Stimulated activated CD4-positive, alpha-beta T cell treated with anti-CD3 and anti-CD28 coated beads, Interleukin-1b, Interleukin-23, amount 100 ng/mL, for 24 hours (primary cell): Measurements from ENCODE around the gene ECD.
"Not testable (repeated sequence)": the region's sequence is repeated elsewhere in the genome, so short reads cannot be mapped to it uniquely, and the experiment has no call there.

Experiments used
- DNase-seq, 4 experiments: peaks; one replicate each; pipeline ENCODE4 v3.0.0-alpha.2; 2020; ENCODE audit warnings: low read depth in 4 of 4, low spot score in 1 of 4

Gene ECD

DNA sequence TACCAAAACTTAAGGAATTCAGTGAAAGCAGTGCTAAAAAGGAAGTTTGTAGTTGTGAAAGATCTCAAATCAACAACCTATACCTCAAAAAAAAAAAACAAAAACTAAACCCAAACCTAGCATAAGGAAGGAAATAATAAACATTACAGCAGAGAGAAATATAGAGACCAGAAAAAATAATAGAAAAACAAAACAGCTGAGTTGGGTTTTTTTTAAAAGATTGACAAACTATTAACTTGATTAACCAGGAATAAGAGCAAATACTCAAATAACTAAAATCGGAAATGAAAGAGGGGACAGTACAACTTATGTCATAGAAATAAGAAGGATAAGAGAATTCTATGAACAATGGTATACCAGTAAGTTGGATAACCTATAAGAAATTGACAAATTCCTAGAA lies 6.7 kb downstream of the ECD start:
- DNase-seq: no peak

DNA sequence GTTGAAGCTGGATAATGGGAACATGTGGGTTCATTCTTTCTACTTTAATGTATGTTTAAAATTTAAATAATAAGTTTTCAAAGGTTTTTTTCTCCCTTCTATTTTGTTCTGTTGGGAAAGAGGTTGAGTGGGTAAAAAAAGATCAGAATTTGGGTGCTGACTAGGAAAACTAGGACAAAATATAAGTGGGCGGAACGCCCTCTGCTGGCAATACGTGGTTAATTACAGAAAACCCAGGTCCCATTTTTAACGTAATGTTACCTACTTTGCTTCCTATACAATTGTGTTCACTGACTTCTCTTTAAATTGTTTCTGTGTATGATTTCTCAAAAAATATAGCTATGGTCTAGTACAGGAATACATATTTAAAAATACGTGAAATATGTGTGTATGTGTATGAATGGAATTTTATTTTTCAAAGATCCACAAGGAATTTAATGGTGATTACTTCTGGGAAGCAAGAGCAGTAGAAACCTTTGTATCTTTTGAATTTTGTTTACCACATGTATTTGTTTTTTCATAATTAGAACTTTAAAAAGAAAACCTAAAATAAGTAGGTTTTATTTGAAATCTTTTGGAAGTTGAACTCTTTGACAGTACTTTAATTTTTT lies 8.7 kb downstream of the ECD start:
- peak in 3 of 4 experiments; percentile 12 to 23 (median 13) for DNase-seq

DNA sequence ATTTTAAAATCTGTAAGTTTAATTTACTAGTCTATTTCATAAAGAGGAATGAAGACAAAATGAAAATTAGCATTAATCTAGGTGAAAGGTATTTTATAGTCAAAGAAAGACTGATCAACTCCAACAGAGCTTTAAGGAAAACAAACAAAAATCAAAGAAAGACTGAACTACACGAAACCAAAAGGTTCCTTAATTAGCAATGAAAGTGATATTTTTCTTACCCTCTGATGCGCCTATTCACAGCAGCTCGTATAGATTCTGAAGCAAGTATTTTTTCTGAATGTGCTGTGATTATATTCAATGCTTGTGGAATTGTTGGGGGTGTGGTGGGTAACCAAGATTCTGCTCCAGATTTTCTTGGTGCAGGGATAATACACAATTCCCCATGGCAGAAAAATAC lies 11.8 kb downstream of the ECD start:
- DNase-seq: no peak

- DNase-seq: no peak
These were observed 15.8 kb downstream of the ECD start for GRCh38 chr10:73152009-73152408.

DNA sequence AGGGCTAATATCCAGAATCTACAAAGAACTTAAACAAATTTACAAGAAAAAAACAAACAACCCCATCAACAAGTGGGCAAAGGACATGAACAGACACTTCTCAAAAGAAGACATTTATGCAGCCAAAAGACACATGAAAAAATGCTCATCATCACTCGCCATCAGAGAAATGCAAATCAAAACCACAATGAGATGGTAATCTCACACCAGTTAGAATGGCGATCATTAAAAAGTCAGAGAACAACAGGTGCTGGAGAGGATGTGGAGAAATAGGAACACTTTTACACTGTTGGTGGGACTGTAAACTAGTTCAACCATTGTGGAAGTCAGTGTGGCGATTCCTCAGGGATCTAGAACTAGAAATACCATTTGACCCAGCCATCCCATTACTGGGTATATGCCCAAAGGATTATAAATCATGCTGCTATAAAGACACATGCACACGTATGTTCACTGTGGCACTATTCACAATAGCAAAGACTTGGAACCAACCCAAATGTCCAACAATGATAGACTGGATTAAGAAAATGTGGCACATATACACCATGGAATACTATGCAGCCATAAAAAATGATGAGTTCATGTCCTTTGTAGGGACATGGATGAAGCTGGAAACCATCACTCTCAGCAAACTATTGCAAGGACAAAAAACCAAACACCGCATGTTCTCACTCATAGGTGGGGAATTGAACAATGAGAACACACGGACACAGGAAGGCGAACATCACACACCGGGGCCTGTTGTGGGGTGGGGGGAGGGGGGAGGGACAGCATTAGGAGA lies 17.0 kb downstream of the ECD start:
- not testable (repeated sequence) for DNase-seq

DNA sequence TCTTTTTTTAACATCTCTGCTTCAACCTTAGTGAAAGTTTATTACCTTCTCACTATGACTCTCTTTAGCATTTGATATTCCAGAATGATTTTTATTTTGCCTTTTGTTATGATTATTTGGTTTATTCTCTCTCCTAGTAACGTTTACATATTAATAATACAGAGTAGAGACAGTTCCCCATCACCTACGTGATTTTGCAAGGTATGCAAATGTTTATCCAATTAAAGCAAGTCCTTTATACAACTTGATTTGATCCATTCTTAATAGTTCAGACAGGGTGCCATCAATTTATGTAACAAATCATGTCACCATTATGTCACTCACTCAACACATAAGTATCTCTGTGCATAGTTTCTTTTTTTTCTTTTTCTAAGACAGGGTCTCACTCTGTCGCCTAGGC lies 26.2 kb downstream of the ECD start:
- DNase-seq: no peak

DNA sequence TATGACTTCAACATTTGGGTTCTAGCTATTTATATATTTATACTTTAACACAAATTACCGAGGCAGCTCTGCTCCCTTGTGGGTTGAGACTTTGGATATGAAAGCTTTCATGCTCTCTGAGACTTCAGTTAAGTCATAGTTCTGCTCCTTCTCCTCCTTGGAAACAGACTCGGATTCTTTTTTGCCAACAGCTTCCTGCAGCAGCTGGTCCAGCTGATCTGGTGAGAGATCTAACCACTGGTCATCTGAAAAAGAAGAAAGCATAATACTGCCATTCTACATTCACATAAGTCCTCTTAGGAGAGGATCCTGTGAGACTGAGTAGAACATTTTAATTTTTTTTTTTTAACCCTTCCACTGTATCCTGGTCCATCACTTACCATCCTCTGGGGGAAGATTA lies 28.6 kb downstream of the ECD start:
- DNase-seq: no peak

GRCh38 chr10:73136627-73137026 lies 31.2 kb downstream of the ECD start:
- no peak for DNase-seq

GRCh38 chr10:73134727-73135126 lies 33.1 kb downstream of the ECD start:
- no peak for DNase-seq

DNA sequence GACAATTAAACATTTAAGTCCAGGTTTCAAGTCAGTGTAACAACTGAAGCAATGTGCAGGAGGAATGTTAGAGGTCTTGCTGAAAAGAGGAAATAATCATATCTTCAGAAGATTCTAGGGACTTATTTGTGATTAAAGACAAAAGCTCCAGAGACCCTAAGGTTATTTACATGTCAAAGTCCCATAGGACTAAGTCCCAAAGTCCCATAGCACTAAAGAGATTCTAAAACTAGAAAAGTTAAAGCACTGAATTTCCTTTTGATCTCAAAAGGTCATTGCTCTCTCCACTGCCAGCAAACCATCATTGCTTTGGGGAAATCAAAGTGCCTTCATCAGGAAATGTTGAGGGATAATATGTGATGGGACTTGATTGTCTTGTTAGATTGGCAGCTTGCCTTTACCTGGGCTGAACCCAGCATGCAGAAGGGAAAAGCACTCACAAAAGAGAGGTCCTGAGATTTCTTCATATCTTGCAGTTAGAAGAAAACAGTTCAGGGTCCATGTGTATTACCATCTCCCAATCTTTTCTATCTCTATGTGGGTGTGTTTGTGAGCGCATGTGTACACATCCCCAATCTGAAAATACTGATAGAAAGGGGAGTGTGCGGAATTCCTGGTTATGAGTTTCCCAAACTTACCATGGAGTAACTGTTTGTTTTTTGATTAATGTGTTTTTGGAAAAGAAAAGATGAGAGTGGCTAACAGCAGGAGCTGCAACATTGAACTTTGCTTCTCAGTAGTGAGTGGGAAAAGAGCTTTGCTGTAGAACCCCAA lies 35.7 kb downstream of the ECD start:
- no peak for DNase-seq

GRCh38 chr10:73131301-73131700 lies 36.5 kb downstream of the ECD start:
- DNase-seq: no peak

GRCh38 chr10:73126343-73126742 lies 41.5 kb downstream of the ECD start:
- DNase-seq: no peak

- DNase-seq: no peak
These were observed 47.9 kb downstream of the ECD start for GRCh38 chr10:73119952-73120351.

DNA sequence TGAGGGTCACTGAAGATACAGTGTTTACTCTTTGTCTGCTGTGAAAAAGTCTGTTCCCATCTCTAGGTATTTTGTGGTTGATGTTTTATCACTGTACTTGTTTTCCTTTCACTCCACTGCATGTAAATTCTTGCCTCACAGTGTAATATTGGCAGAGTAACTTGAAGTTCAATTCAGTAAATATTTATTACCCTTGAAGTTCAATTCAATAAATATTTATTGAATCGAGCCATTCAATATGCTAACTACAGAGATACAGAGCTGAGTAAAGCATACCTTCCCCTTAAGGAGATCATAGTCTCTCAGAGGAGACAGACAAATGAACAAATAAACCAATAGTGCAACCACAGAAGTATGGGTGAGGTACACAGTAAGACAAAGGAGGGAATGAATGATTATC lies 48.4 kb downstream of the ECD start:
- DNase-seq: no peak

DNA sequence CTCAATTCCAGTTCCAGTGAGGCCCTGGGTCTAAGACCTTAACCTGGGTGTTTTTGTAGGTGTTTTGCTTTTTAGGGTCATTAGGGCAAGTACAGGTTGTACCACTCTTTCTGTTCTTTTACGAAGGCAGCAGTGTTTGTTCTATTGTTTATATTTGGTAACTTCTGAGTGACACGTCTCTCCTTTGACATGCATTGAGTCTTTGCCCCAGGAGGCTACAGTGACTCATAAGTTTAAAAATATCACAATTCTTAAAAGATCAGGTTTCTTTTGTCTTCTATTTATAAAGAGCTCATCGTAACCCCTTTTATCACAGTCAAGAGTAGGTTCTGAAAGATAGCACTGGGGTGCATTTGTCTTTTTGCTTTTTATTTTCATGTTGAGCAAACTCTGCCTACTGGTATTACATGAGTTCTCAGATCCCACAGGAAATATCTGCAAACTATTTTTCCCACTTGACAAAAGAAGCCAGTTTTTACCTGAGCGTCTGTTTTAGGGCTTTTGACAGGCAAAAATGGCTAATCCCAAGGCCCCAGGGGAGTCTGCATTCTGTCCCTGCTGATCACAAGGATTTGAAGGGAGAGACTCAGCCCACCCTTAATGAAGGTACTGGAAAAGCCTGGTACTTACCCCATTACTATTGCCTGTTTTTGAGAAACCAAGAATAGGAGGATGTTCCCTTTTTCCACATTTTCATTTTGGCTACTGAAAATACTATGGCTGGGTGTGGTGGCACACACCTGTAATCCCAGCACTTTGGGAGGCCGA lies 49.6 kb downstream of the ECD start:
- DNase-seq: no peak

GRCh38 chr10:73116017-73116416 lies 51.8 kb downstream of the ECD start:
- DNase-seq: no peak

GRCh38 chr10:73113551-73113950 lies 54.3 kb downstream of the ECD start:
- no peak for DNase-seq

DNA sequence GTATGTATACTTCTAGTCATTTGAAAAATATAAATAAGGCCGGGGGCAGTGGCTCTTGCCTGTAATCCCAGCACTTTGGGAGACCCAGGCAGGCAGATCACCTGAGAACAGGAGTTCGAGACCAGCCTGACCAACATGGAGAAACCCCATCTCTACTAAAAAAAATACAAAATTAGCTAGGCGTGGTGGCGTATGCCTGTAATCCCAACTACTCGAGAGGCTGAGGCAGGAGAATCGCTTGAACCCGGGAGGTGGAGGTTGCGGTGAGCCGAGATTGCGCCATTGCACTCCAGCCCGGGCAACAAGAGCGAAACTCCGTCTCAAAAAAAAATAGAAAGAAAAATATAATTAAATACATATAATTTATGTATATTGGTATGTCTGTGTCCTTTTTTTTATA lies 55.8 kb downstream of the ECD start:
- not testable (repeated sequence) for DNase-seq

DNA sequence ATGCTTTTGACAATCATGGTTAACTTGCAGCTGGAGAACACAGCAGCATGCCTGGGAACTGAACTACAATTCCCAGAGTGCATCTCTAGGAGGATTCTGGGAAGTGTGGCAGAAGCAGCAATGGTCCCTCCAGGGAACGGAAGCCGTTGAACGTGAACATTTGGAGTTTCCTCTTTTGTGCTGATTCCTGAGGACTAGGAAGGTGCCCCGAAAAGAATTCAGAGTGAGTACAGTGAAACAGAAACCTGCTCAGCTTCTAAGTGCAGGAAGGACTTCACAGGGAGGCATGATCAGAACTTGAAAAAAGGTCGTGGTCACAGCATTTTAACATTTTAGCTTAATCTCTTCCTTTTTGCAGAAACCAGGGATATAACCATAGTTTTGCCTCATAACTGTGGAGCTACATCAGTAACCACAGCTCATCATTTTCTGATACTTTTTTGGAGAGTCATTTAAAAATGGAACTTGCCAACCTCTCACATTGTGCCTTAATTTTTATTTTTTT lies 57.4 kb downstream of the ECD start, which contains the start of gene NUDT13:
TSS of gene NUDT13 (plus strand) at position 111 of the 505 bp plus-strand sequence. CDS start 3,911 bp downstream, outside the sequence.
- peak in 3 of 4 experiments; percentile 13 to 16 (median 14) for DNase-seq

DNA sequence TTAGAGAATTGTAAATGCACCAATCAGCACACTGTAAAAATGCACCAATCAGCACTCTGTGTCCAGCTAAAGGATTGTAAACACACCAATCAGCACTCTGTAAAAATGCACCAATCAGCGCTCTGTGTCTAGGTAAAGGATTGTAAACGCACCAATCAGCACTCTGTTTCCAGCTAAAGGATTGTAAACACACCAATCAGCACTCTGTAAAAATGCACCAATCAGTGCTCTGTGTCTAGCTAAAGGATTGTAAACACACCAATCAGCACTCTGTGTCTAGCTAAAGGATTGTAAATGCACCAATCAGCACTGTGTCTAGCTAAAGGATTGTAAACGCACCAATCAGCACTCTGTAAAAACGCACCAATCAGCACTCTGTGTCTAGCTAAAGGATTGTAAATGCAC lies 58.6 kb downstream of the ECD start:
- DNase-seq: not testable (repeated sequence)

GRCh38 chr10:73106301-73106700 lies 61.5 kb downstream of the ECD start:
- no peak for DNase-seq
